GM12801 (cell line): ENCODE measurements around the gene WDR90.

ENCODE experiments used
- TF ChIP-seq, protein P1 (sequence below): IDR thresholded peaks from one replicate; pipeline ENCODE4 v1.5.1; 2011; ENCODE audit warnings: control low read depth; ENCODE audit not compliant: insufficient read length; ENCODE audit errors: extremely low read depth

WDR90 gene

DNA sequence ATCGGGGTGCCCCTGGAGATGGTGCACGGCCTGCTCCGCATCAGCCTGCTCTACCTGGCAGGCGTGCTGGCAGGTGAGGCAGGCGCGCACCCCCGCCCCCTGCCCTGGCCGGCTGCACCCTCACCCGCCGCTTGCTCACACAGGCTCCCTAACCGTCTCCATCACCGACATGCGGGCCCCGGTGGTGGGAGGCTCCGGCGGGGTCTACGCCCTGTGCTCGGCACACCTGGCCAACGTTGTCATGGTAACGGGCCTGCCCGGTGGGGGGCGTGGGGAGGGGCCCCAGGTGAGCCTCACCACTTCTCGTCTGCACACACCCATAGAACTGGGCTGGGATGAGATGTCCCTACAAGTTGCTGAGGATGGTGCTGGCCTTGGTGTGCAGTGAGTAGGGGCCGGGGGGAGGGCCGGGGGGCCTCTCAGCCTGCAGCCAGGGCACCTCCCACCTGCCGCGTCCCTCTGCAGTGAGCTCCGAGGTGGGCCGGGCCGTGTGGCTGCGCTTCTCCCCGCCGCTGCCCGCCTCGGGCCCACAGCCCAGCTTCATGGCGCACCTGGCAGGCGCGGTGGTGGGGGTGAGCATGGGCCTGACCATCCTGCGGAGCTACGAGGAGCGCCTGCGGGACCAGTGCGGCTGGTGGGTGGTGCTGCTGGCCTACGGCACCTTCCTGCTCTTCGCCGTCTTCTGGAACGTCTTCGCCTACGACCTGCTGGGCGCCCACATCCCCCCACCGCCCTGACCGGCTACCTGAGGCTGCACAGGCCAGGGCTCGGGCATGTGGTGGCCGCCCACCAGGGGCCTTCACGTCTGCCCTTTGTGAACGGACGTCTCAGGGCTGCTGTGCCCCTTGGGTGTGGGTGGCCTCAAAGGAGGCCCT, 28.4 kb downstream of the WDR90 start:
- TF ChIP-seq, protein P1, sequence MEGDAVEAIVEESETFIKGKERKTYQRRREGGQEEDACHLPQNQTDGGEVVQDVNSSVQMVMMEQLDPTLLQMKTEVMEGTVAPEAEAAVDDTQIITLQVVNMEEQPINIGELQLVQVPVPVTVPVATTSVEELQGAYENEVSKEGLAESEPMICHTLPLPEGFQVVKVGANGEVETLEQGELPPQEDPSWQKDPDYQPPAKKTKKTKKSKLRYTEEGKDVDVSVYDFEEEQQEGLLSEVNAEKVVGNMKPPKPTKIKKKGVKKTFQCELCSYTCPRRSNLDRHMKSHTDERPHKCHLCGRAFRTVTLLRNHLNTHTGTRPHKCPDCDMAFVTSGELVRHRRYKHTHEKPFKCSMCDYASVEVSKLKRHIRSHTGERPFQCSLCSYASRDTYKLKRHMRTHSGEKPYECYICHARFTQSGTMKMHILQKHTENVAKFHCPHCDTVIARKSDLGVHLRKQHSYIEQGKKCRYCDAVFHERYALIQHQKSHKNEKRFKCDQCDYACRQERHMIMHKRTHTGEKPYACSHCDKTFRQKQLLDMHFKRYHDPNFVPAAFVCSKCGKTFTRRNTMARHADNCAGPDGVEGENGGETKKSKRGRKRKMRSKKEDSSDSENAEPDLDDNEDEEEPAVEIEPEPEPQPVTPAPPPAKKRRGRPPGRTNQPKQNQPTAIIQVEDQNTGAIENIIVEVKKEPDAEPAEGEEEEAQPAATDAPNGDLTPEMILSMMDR, result no peak

DNA sequence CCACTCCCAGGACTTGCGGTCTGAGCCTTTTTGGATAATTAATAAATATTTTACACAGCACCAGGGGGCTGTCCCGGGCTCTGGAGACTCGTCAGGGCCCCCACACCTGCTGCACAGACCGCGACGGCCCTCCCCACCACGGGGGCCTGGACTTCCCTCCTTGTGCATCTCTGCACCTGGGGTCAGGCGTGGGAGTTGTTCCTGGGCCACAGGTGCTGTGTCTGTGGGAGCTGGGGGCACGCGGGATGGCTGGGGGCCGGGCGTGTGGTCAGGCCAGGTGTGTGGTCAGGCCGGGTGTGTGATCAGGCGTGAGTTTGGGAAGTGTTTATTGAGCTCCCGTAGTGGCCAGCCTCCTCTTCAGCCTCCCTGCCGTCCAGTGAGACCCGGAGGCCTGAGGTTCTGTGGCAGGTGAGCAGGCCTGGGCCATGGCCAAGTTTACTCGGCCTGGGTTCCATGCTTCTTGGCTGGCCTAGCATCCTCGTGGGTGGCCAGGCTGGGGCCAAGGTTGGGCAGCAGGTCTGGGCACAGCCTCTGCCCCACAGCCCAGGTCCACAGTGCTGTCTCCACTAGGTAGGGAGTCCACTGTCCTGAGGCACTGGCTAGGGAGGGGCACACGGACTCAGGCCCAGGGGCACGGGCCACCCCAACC, 29.2 kb downstream of the WDR90 start:
- TF ChIP-seq, protein P1, result no peak

DNA sequence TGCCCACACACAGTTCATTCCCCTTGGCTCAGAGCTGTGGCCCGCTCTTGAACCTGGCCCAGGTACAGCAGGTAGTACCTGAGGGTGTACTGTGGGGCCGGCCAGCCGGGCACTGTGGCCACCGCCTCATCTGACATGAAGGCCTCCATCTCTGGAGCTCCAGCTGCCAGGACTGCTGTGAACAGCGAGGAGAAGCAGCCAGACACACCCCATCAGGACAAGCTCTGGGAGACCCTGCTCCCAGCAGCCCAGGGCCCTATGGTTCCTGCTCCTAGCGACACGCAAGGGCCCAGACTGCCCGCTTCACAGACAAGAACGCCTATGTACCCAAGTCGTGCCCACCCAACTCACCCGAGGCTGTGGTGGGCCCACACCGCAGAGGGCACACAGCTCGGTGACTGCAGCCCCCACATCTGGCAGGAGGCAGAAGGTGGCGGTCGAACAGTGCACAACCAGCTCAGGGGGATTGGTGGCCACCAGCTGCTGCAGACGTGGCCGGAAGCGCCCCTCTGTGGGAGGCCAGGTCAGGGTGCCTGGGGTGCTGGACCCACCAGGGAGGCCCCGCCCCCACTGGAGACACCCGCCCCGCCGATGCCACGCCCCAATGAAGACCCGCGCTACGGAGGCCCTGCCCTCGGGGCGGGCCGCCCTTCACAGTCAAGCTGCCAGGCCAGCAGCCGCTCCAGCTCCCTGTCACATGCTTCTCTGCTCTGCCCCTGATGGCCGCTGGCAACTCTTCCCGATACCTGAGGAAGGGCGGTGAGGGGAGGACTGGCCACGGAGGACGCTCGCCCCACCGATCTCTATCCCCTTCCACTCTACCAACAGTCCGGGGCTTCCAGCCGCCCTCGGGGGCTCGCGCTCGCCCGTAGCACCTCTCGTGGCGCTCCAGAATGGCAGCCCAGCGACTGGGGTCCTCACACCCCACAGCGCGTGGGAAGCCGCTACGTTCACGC, 30.0 kb downstream of the WDR90 start:
- TF ChIP-seq, protein P1, result no peak

DNA sequence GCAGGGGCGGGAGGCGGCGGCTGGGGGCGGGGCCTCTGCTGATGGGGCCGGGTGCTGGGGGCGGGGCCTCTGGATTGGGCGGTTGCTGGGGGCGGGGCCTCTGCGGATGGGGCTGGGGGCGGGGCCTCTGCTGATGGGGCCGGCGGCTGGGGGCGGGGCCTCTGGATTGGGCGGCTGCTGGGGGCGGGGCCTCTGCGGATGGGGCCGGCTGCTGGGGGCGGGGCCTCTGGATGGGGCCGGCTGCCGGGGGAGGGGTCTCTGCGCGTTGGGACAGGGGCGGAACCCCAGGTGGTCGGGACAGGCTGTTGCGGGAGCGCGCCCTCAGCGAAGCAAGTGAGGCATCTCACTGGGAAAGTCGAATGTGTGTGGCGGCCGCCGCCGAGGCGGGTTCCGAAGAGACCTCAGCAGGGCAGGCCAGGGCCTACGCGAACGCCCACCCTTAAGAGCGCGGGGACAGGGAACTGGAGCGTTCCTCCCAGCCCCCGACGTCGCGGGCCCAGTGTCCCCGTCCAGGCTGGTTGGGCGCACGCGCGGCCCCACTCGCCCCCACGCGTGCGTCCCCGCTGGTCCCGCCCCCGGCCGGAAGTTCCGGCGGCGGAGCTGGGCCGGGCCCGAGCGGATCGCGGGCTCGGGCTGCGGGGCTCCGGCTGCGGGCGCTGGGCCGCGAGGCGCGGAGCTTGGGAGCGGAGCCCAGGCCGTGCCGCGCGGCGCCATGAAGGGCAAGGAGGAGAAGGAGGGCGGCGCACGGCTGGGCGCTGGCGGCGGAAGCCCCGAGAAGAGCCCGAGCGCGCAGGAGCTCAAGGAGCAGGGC, 30.9 kb downstream of the WDR90 start, which contains the start of gene STUB1:
Gene STUB1 (plus strand): TSS at position 597 of the 811 bp plus-strand sequence. CDS start 116 bp downstream, at position 713.
- TF ChIP-seq, protein P1, result no peak

DNA sequence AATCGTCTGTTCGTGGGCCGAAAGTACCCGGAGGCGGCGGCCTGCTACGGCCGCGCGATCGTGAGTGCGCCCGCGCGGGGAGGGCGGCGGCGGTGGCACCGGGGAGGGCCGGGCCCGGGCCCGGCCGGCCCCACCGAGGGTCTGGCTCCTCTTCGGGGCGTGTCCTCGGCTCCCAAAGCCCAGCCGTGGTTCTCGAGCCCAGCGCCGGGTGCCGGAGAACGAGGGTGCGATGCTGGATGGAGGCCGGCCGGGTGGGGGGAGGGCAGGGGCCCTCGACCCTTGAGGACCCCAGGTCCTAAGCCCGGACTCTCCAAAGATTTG, 31.4 kb downstream of the WDR90 start:
- TF ChIP-seq, protein P1, result no peak

DNA sequence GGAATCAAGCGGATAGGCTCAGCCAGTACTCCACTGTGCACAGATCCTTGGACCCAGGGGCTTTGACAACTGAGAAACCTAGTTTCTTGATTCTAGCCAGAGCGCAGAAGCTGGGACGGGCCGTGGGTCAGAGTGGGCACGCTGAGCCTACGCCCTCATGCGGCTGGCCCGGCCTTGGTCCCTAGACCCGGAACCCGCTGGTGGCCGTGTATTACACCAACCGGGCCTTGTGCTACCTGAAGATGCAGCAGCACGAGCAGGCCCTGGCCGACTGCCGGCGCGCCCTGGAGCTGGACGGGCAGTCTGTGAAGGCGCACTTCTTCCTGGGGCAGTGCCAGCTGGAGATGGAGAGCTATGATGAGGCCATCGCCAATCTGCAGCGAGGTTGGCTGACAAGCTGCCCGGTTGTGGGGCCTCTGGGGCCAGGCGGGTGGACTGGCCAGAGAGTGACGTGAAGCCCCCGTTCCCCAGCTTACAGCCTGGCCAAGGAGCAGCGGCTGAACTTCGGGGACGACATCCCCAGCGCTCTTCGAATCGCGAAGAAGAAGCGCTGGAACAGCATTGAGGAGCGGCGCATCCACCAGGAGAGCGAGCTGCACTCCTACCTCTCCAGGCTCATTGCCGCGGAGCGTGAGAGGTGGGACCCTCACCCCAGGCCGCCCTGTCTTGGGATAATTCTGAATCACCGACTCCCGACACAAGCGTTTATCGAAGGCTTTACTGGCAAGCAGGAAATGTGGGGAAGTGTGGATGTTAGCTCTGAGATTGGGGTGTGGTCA, 32.0 kb downstream of the WDR90 start:
- TF ChIP-seq, protein P1, result no peak
